Adrenal gland (tissue), 5 donors: Measurements from ENCODE around the gene TXNDC17.

Experiments used
- CTCF ChIP-seq, 6 experiments: fragments of 450-650 bp in 4 of 6; fragments of 200-600 bp in 2 of 6; sonication (generic) in 1 of 6; IDR thresholded peaks; 1 replicate in 5 of 6; 2 replicates in 1 of 6; pipeline versions ENCODE4 v1.5.1 to v1.8.0; 2016 to 2021; ENCODE audit warnings: antibody characterized with exemption in 6 of 6, mild to moderate bottlenecking in 2 of 6, moderate library complexity in 1 of 6
- POLR2A ChIP-seq, 2 donors: fragments of 450-650 bp; IDR thresholded peaks; one replicate each; pipeline ENCODE4 v1.6.1; 2017; ENCODE audit warnings: antibody characterized with exemption in 2 of 2, mild to moderate bottlenecking in 2 of 2, moderate library complexity in 1 of 2
- donor health status: DM: no; HTN: no; CAD: no.

- TF ChIP-seq CTCF (IDR thresholded peaks at IDR 0.05) (no peak), POLR2A (IDR thresholded peaks at IDR 0.05) (no peak)
These were observed 14.2 kb downstream of the TXNDC17 start for GRCh38 chr17:6654841-6655731.
